Astrocyte (in vitro differentiated cells and primary cell): ENCODE measurements around the gene CACNA1D. TPM values are rescaled to one million over a fixed set of nuclear protein-coding genes. Genes with fewer than 3 reads are reported as not detected.

Source experiments
- DNase-seq: peaks from one replicate; pipeline ENCODE4 v3.0.0-alpha.2; 2010; ENCODE audit warnings: low read depth
- FAIRE-seq: peaks from 2 replicates; lab custom pipeline; 2011; peaks lifted over from hg19 to GRCh38; lab: Jason Lieb, UNC
- H2AFZ ChIP-seq: 2 replicates; pipeline ENCODE4 v1.6.0; 2012; ENCODE audit warnings: low read depth, low read length, inconsistent platforms
- H3K27ac ChIP-seq: 2 replicates; pipeline ENCODE4 v1.5.1; 2011; ENCODE audit warnings: low read depth, low read length, inconsistent platforms
- H3K27me3 ChIP-seq: 2 replicates; pipeline ENCODE4 v1.6.0; 2011; ENCODE audit warnings: low read length, inconsistent platforms; ENCODE audit not compliant: insufficient read depth
- H3K36me3 ChIP-seq: 2 replicates; pipeline ENCODE4 v1.5.1; 2011; ENCODE audit warnings: low read length, inconsistent platforms; ENCODE audit not compliant: insufficient read depth
- H3K4me1 ChIP-seq: 2 replicates; pipeline ENCODE4 v1.5.1; 2011; ENCODE audit warnings: low read length, inconsistent platforms; ENCODE audit not compliant: insufficient read depth
- H3K4me2 ChIP-seq: 2 replicates; pipeline ENCODE4 v1.6.0; 2012; ENCODE audit warnings: low read length, inconsistent platforms
- H3K4me3 ChIP-seq: 2 replicates; pipeline ENCODE4 v1.5.1; 2011; ENCODE audit warnings: low read depth, mild to moderate bottlenecking, low read length, inconsistent platforms; ENCODE audit not compliant: insufficient read depth
- H3K79me2 ChIP-seq: 2 replicates; pipeline ENCODE4 v1.6.0; 2012; ENCODE audit warnings: mild to moderate bottlenecking, low read length, inconsistent platforms; ENCODE audit not compliant: insufficient read depth
- H3K9ac ChIP-seq: 2 replicates; pipeline ENCODE4 v1.6.0; 2012; ENCODE audit warnings: mild to moderate bottlenecking, low read length, inconsistent platforms
- H3K9me3 ChIP-seq: 2 replicates; pipeline ENCODE4 v1.5.1; 2012; ENCODE audit warnings: low read depth, mild to moderate bottlenecking, low read length, inconsistent platforms; ENCODE audit not compliant: insufficient read depth
- H4K20me1 ChIP-seq: 2 replicates; pipeline ENCODE4 v1.6.0; 2012; ENCODE audit warnings: low read length, inconsistent platforms; ENCODE audit not compliant: insufficient read depth
- H3K27ac Mint-ChIP-seq: one replicate; pipeline ENCODE4 v1.8.0; 2021; ENCODE audit warnings: mild to moderate bottlenecking, mixed read lengths; ENCODE audit not compliant: unreplicated experiment
- H3K27me3 Mint-ChIP-seq: one replicate; pipeline ENCODE4 v1.8.0; 2021; ENCODE audit warnings: low read depth, mixed read lengths; ENCODE audit not compliant: unreplicated experiment
- H3K36me3 Mint-ChIP-seq: one replicate; pipeline ENCODE4 v1.8.0; 2021; ENCODE audit warnings: low read depth, mixed read lengths; ENCODE audit not compliant: unreplicated experiment
- H3K4me1 Mint-ChIP-seq: one replicate; pipeline ENCODE4 v1.8.0; 2021; ENCODE audit warnings: low read depth, mixed read lengths; ENCODE audit not compliant: unreplicated experiment
- H3K4me3 Mint-ChIP-seq: one replicate; pipeline ENCODE4 v1.8.0; 2021; ENCODE audit warnings: mild to moderate bottlenecking, moderate library complexity, mixed read lengths; ENCODE audit not compliant: unreplicated experiment
- H3K9me3 Mint-ChIP-seq: one replicate; pipeline ENCODE4 v1.8.0; 2021; ENCODE audit warnings: mild to moderate bottlenecking, mixed read lengths; ENCODE audit not compliant: unreplicated experiment
- CTCF ChIP-seq: IDR thresholded peaks from 2 replicates; pipeline ENCODE4 v1.5.1; 2011; ENCODE audit warnings: low read depth, mild to moderate bottlenecking, inconsistent platforms, low read length, moderate library complexity; ENCODE audit not compliant: insufficient read depth
- EZH2 ChIP-seq: IDR thresholded peaks from 2 replicates; pipeline ENCODE4 v1.6.1; 2012; ENCODE audit warnings: mild to moderate bottlenecking, low read length, inconsistent platforms; ENCODE audit not compliant: insufficient read depth
- total RNA-seq: library from RNA; stranded (reverse); gene quantifications from 2 replicates; pipeline ENCODE4 v1.2.1, GENCODE V29; 2021

CACNA1D gene
- total RNA-seq, 1 donor from 2014 or later = 0.41 TPM

GRCh38 chr3:53613125-53613524, 118.7 kb downstream of the CACNA1D start:
- no peaks in the 10 kb centered on the region for H3K27me3 ChIP-seq
- Mint-ChIP-seq H3K4me1 (peaks cover 16% of the 10 kb centered on the region), H3K9me3 (peaks cover 2% of the 10 kb centered on the region), H3K27ac (no peak overlapping the region), H3K4me3 (no peak overlapping the region), H3K27me3 (no peaks in the 10 kb centered on the region), H3K36me3 (no peaks in the 10 kb centered on the region)
- no peaks in the 10 kb centered on the region for H3K79me2 ChIP-seq
- FAIRE-seq = no peak
- H3K36me3 ChIP-seq = no peaks in the 10 kb centered on the region
- no peak overlapping the region for H3K4me2 ChIP-seq
- no peak overlapping the region for H3K9ac ChIP-seq
- no peaks in the 10 kb centered on the region for H3K4me1 ChIP-seq
- TF ChIP-seq EZH2 = no peak
- TF ChIP-seq CTCF = no peak
- no peaks in the 10 kb centered on the region for H3K9me3 ChIP-seq
- no peak for DNase-seq
- no peak overlapping the region for H2AFZ ChIP-seq
- no peak overlapping the region for H3K27ac ChIP-seq
- H4K20me1 ChIP-seq = no peaks in the 10 kb centered on the region
- H3K4me3 ChIP-seq = no peak overlapping the region

- no peak overlapping the region for H3K9ac ChIP-seq
- Mint-ChIP-seq H3K4me3 (no peak overlapping the region), H3K36me3 (no peaks in the 10 kb centered on the region), H3K9me3 (peaks cover 2% of the 10 kb centered on the region), H3K27ac (no peak overlapping the region), H3K27me3 (peaks cover 2% of the 10 kb centered on the region), H3K4me1 (peaks cover 16% of the 10 kb centered on the region)
- H3K27me3 ChIP-seq = no peaks in the 10 kb centered on the region
- H3K36me3 ChIP-seq = no peaks in the 10 kb centered on the region
- H3K4me2 ChIP-seq = no peak overlapping the region
- H3K9me3 ChIP-seq = no peaks in the 10 kb centered on the region
- no peak overlapping the region for H2AFZ ChIP-seq
- TF ChIP-seq EZH2 (no peak), CTCF (no peak)
- no peak overlapping the region for H3K27ac ChIP-seq
- FAIRE-seq = no peak
- H3K4me3 ChIP-seq = no peak overlapping the region
- H3K4me1 ChIP-seq = no peaks in the 10 kb centered on the region
- H4K20me1 ChIP-seq = no peaks in the 10 kb centered on the region
- DNase-seq = no peak
- H3K79me2 ChIP-seq = no peaks in the 10 kb centered on the region
These were observed 119.9 kb downstream of the CACNA1D start for GRCh38 chr3:53614307-53614706.

GRCh38 chr3:53616321-53616720, 121.9 kb downstream of the CACNA1D start:
- peaks cover 16% of the 10 kb centered on the region for H3K27me3 Mint-ChIP-seq
- H3K9me3 Mint-ChIP-seq = no peaks in the 10 kb centered on the region
- no peak for FAIRE-seq
- H3K4me3 ChIP-seq = no peak overlapping the region
- H3K27ac ChIP-seq = no peak overlapping the region
- no peak overlapping the region for H3K4me2 ChIP-seq
- H3K4me3 Mint-ChIP-seq = no peak overlapping the region
- H3K9me3 ChIP-seq = no peaks in the 10 kb centered on the region
- H2AFZ ChIP-seq = no peak overlapping the region
- H3K27ac Mint-ChIP-seq = peak overlapping the region; percentile 5
- no peaks in the 10 kb centered on the region for H3K36me3 Mint-ChIP-seq
- no peaks in the 10 kb centered on the region for H3K79me2 ChIP-seq
- DNase-seq = no peak
- no peaks in the 10 kb centered on the region for H3K36me3 ChIP-seq
- H3K27me3 ChIP-seq = no peaks in the 10 kb centered on the region
- H3K4me1 Mint-ChIP-seq = peaks cover 16% of the 10 kb centered on the region
- H3K4me1 ChIP-seq = no peaks in the 10 kb centered on the region
- TF ChIP-seq EZH2 = no peak
- H3K9ac ChIP-seq = no peak overlapping the region
- no peaks in the 10 kb centered on the region for H4K20me1 ChIP-seq
